Heart left ventricle (tissue), 16 donors: ENCODE results near the gene ZBTB34. TPM values are rescaled to one million over a fixed set of nuclear protein-coding genes. Genes with fewer than 3 reads are reported as not detected.
A peak's percentile ranks its signal among the peaks of the same experiment; 100 is the strongest.

Experiments used
- ATAC-seq, 4 donors: fragments of 200-7000 bp; cut with Tn5 transposase; one replicate each; pipeline ENCODE4 v1.9.1; 2020 to 2022; ENCODE audit warnings: moderate library complexity in 4 of 4, mild to moderate bottlenecking in 3 of 4, moderate number of reproducible peaks in 1 of 4
- DNase-seq, 5 donors: peaks; one replicate each; pipeline ENCODE4 v3.0.0-alpha.2; 2020
- H3K27ac ChIP-seq, 12 donors: fragments of 200-600 bp; sonication (generic) in 4 of 12; one replicate each; pipeline versions ENCODE4 v1.5.0 to v1.8.0; 2016 to 2022; ENCODE audit warnings: mild to moderate bottlenecking in 2 of 12
- H3K27me3 ChIP-seq, 9 donors: fragments of 200-600 bp; sonication (generic) in 2 of 9; one replicate each; pipeline versions ENCODE4 v1.5.1 to v1.8.0; 2016 to 2022; ENCODE audit warnings: mild to moderate bottlenecking in 3 of 9
- H3K36me3 ChIP-seq, 9 donors: fragments of 200-600 bp; sonication (generic) in 2 of 9; one replicate each; pipeline versions ENCODE4 v1.5.0 to v1.8.0; 2018 to 2022; ENCODE audit warnings: mild to moderate bottlenecking in 2 of 9
- H3K4me1 ChIP-seq, 12 donors: fragments of 200-600 bp; sonication (generic) in 4 of 12; one replicate each; pipeline versions ENCODE4 v1.5.0 to v1.8.0; 2016 to 2022; ENCODE audit warnings: mild to moderate bottlenecking in 3 of 12
- H3K4me3 ChIP-seq, 12 donors: fragments of 200-600 bp; sonication (generic) in 4 of 12; one replicate each; pipeline versions ENCODE4 v1.5.0 to v1.8.0; 2017 to 2022; ENCODE audit warnings: mild to moderate bottlenecking in 9 of 12, moderate library complexity in 4 of 12
- H3K9me3 ChIP-seq, 12 donors: fragments of 200-600 bp; sonication (generic) in 4 of 12; one replicate each; pipeline versions ENCODE4 v1.5.0 to v1.8.0; 2016 to 2022; ENCODE audit warnings: mild to moderate bottlenecking in 1 of 12
- CTCF ChIP-seq, 12 donors: fragments of 200-600 bp; sonication (generic) in 4 of 12; IDR thresholded peaks; one replicate each; pipeline versions ENCODE4 v1.5.0 to v1.8.0; 2018 to 2022; ENCODE audit warnings: antibody characterized with exemption in 12 of 12, mild to moderate bottlenecking in 5 of 12
- POLR2A ChIP-seq, 2 donors: fragments of 450-650 bp; IDR thresholded peaks; one replicate each; pipeline ENCODE4 v1.6.1; 2017; ENCODE audit warnings: antibody characterized with exemption in 2 of 2, mild to moderate bottlenecking in 2 of 2, moderate library complexity in 2 of 2
- WGBS, 4 donors: extraction: QIAGEN DNeasy Blood & Tissue Kit in 2 of 4; methylation state at CpG; one replicate each; pipeline versions ENCODE4 v1.1.5 to v1.1.7; 2013 to 2018; 5-methylcytosine and 5-hydroxymethylcytosine counted together
- intact Hi-C, 10 donors: fragments of 100-400 bp; cut with DNase I; formaldehyde crosslinking; loops; one replicate each; pipeline versions ENCODE4 v1.11.1 to v1.14.2; 2022
- polyA plus RNA-seq, 2 donors: library from polyadenylated mRNA; stranded (reverse); fragments of 200-250 nt; gene quantifications; one replicate each; pipeline ENCODE4 v1.2.3, GENCODE V29; 2013
- total RNA-seq, 9 donors: library from RNA; depleted of rRNA in 2 of 9; stranded (reverse); fragments of >200 nt in 2 of 9; fragmentation: NEBNext Ultra II Directional in 3 of 9; extraction: Animal tissue kit (Norgen Biotek cat#: 25700) in 3 of 9; gene quantifications; one replicate each; pipeline versions ENCODE4 v1.1.0 to v1.2.4, GENCODE V29; 2016 to 2023
- donor health status: ischemic (EF 13 %, LVEDD 7.1; RV severe dilation, severe dysfunction).
- donor health status: healthy with polysubstance abuse.
- donor health status: DM: no; HTN: yes; CAD: no.
- donor health status: DM: no; HTN: no; CAD: no.
- donor health status: ischemic (EF 25% LVEDD 6.9; RV normal size, moderate dysfunction).
- donor health status: ischemic (EF 25% LVEDD 5.7; RV mildly dilated, moderate dysfunction).
- donor health status: healthy.
- donor health status: DM: yes; HTN: yes; CAD: no.
- donor health status: ischemic (EF 35%, LVEDD 5.7; RV mildly dilated, moderate dysfunction).
- donor health status: nonischemic (EF 11% LVEDD 7.7; RV severe dilation, severe dysfunction).
- donor health status: DM: yes; HTN: yes; CAD: no.
- donor health status: PGD.
- donor health status: ischemic (EF 29% LVEDD 5.4; RV normal size, mild dysfunction).
- donor health status: nonischemic (EF 23%, LVEDD 6.1; RV moderate dilation, normal function).

ZBTB34 gene
- total and polyA plus RNA-seq, 11 donors, result 2.2 to 8.2 (median 5.0) TPM

GRCh38 chr9:126926364-126926763, 65.9 kb downstream of the ZBTB34 start:
- Histone ChIP-seq H3K4me1 (no peaks in the 10 kb centered on the region), H3K27ac (no peak overlapping the region), H3K36me3 (no peaks in the 10 kb centered on the region), H3K27me3 (no peaks in the 10 kb centered on the region), H3K4me3 (no peak overlapping the region), H3K9me3 (no peaks in the 10 kb centered on the region)
- DNase-seq, result no peak
- no peak for ATAC-seq
- WGBS, 4 donors, result 75 to 89% (median 87%) methylated on average over 2 of the region's 2 CpGs
- TF ChIP-seq CTCF (IDR thresholded peaks at IDR 0.05) (no peak), POLR2A (IDR thresholded peaks at IDR 0.05) (no peak)
- intact Hi-C loops, result no loop called here

- ATAC-seq (no peak), DNase-seq (no peak)
- Histone ChIP-seq H3K4me1 (no peaks in the 10 kb centered on the region), H3K27me3 (no peaks in the 10 kb centered on the region), H3K9me3 (no peaks in the 10 kb centered on the region), H3K36me3 (no peaks in the 10 kb centered on the region), H3K27ac (no peak overlapping the region), H3K4me3 (no peak overlapping the region)
- TF ChIP-seq CTCF (IDR thresholded peaks at IDR 0.05), result no peak
- no peak for TF ChIP-seq POLR2A (IDR thresholded peaks at IDR 0.05)
- WGBS, 4 donors, result 74 to 78% (median 75%) methylated on average over 6 of the region's 6 CpGs
- intact Hi-C loops, result no loop called here
These were observed 67.0 kb downstream of the ZBTB34 start for GRCh38 chr9:126927419-126927818.

- peak in 1 of 4 donors; percentile 8 for ATAC-seq
- no peak for DNase-seq
- 89 to 92% (median 91%) methylated on average over 11 of the region's 11 CpGs for WGBS, 4 donors
- Histone ChIP-seq H3K36me3 (no peaks in the 10 kb centered on the region), H3K4me3 (no peak overlapping the region), H3K27me3 (no peaks in the 10 kb centered on the region), H3K9me3 (peaks cover 0 to 5% (median 0%) of the 10 kb centered on the region in 12 donors), H3K4me1 (peaks cover 0 to 15% (median under 1%) of the 10 kb centered on the region in 12 donors), H3K27ac (no peak overlapping the region)
- no peak for TF ChIP-seq CTCF (IDR thresholded peaks at IDR 0.05)
- no peak for TF ChIP-seq POLR2A (IDR thresholded peaks at IDR 0.05)
- intact Hi-C loops, result no loop called here
These were observed 72.5 kb downstream of the ZBTB34 start for GRCh38 chr9:126932871-126933321.

GRCh38 chr9:126933334-126933980, 73.0 kb downstream of the ZBTB34 start:
- intact Hi-C loops, result no loop called here
- WGBS, 4 donors, result 91 to 94% (median 92%) methylated on average over 10 to 11 of the region's 11 CpGs
- DNase-seq (no peak), ATAC-seq (peak in 1 of 4 donors; percentile 7)
- Histone ChIP-seq H3K4me3 (no peak overlapping the region), H3K36me3 (no peaks in the 10 kb centered on the region), H3K9me3 (peaks cover 0 to 5% (median 0%) of the 10 kb centered on the region in 12 donors), H3K4me1 (peaks cover 0 to 21% (median 2%) of the 10 kb centered on the region in 12 donors), H3K27me3 (no peaks in the 10 kb centered on the region), H3K27ac (no peak overlapping the region)
- TF ChIP-seq CTCF (IDR thresholded peaks at IDR 0.05), result no peak
- no peak for TF ChIP-seq POLR2A (IDR thresholded peaks at IDR 0.05)
